Naive B cell (primary cell): ENCODE data around the gene MORN1. TPM values are rescaled to one million over a fixed set of nuclear protein-coding genes. Genes with fewer than 3 reads are reported as not detected.

Source experiments
- ATAC-seq, 2 donors: fragments of 150-1000 bp; cut with Tn5 transposase; 2 replicates each; pipeline ENCODE4 v1.10.0; 2021; ENCODE audit warnings: low read depth in 2 of 2, mild to moderate bottlenecking in 2 of 2, moderate library complexity in 2 of 2
- DNase-seq: peaks from one replicate; pipeline ENCODE4 v3.0.0; 2022
- H3K27ac Mint-ChIP-seq, 6 donors: one replicate each; pipeline ENCODE4 v1.8.0; 2020 to 2022; ENCODE audit warnings: mild to moderate bottlenecking in 6 of 6, mixed read lengths in 6 of 6, moderate library complexity in 5 of 6, inconsistent platforms in 2 of 6
- H3K27me3 Mint-ChIP-seq, 3 donors: one replicate each; pipeline ENCODE4 v1.8.0; 2021 to 2022; ENCODE audit warnings: mixed read lengths in 3 of 3, mild to moderate bottlenecking in 1 of 3
- H3K36me3 Mint-ChIP-seq, 2 donors: one replicate each; pipeline ENCODE4 v1.8.0; 2020 to 2022; ENCODE audit warnings: mixed read lengths in 2 of 2, inconsistent platforms in 1 of 2, mild to moderate bottlenecking in 1 of 2
- H3K4me1 Mint-ChIP-seq, 3 donors: one replicate each; pipeline ENCODE4 v1.8.0; 2020 to 2022; ENCODE audit warnings: mixed read lengths in 3 of 3, inconsistent platforms in 1 of 3, mild to moderate bottlenecking in 1 of 3, moderate library complexity in 1 of 3
- H3K4me3 Mint-ChIP-seq, 8 donors: one replicate each; pipeline ENCODE4 v1.8.0; 2020 to 2022; ENCODE audit warnings: mild to moderate bottlenecking in 8 of 8, mixed read lengths in 8 of 8, moderate library complexity in 8 of 8, inconsistent platforms in 2 of 8
- H3K9me3 Mint-ChIP-seq, 7 donors: one replicate each; pipeline ENCODE4 v1.8.0; 2020 to 2022; ENCODE audit warnings: mixed read lengths in 7 of 7, mild to moderate bottlenecking in 5 of 7, inconsistent platforms in 2 of 7, moderate library complexity in 1 of 7
- polyA plus RNA-seq, 6 donors: library from polyadenylated mRNA; unstranded; fragments of 300-500 nt; fragmentation: Illumina TruSeq; gene quantifications; one replicate each; pipeline ENCODE4 v1.2.3, GENCODE V29; 2021; ENCODE audit warnings: low read depth in 6 of 6

MORN1 gene
- polyA plus RNA-seq, 6 donors from 2014 or later: 0.29 to 7.1 (median 6.1) TPM

DNA sequence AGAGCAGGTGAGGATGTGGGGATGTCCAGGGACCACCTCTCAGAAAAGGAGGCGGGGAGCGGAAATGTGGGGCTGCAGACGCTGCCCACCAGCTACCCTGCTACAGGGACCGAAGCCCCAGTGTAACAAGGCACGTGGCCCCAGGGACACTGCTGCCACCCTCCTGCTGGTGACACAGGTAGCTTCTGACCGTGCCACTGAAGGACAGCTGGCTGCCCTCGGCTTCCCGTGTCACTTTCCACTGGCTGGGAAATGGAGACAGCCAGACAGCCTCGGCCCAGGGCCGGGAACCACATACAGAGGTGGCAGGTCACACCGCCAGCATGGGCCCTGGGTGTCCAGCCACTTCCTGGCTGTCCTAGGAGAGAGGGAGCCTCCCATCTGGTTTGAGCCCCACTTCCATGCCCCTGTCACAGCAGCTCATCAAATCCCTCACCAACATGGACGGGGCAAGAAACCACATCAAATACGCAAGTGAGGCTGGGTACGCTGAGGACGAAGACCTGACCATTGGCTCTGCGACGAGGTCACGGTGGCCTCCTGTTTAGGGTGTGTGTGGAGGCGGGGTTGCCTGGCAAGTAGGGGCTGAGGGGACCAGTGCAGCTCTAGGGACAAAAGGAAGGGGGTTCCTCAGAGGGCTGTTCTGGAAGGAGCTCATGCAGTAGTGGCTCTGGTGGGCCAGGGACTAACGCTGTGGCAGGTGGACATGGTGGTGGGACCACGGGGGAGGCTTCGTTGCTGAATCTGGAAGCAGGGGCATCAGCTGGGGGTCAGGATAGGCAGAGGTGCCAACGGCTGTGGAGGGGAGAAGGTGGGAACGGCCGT, 16.0 kb upstream of the MORN1 start:
- peaks cover 0 to 12% (median 9%) of the 10 kb centered on the region in 3 donors for H3K4me1 Mint-ChIP-seq
- H3K27me3 Mint-ChIP-seq: no peaks in the 10 kb centered on the region
- peak overlapping the region in 2 of 8 donors; percentile 52 to 76 for H3K4me3 Mint-ChIP-seq
- H3K27ac Mint-ChIP-seq: peak overlapping the region in 2 of 6 donors; percentile 43 to 44
- no peak for DNase-seq
- no peak for ATAC-seq
- H3K9me3 Mint-ChIP-seq: no peaks in the 10 kb centered on the region
- H3K36me3 Mint-ChIP-seq: no peaks in the 10 kb centered on the region

DNA sequence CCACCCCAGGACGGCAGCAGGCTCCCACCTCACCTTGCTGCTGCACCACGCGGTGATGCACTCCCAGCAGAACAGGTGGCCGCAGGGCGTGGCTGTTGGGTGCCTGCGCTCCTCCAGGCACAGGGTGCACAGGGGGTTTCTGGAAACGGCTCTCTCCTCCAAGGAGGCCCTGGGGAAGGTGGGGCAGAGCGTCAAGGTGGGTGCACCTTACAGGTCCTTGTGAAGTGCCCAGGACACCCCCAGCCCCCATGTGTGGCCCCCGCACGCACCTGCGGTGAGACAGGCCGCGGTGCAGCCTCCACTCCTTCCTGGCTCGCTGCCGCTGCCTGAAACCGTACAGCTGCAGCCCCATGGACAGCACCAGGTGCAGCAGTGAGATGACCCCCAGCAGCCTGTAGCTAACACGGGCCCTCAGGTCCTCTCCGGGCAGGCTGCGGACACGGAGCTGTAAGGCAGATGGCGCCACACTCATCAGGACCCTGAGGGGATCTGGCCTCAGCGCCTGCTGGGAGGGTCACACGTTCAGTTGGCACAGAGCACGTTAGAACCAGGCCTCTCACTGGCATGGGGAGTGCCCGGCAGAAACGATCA, 15.2 kb upstream of the MORN1 start:
- H3K27ac Mint-ChIP-seq: peak overlapping the region in 1 of 6 donors; percentile 62
- no peaks in the 10 kb centered on the region for H3K27me3 Mint-ChIP-seq

DNA sequence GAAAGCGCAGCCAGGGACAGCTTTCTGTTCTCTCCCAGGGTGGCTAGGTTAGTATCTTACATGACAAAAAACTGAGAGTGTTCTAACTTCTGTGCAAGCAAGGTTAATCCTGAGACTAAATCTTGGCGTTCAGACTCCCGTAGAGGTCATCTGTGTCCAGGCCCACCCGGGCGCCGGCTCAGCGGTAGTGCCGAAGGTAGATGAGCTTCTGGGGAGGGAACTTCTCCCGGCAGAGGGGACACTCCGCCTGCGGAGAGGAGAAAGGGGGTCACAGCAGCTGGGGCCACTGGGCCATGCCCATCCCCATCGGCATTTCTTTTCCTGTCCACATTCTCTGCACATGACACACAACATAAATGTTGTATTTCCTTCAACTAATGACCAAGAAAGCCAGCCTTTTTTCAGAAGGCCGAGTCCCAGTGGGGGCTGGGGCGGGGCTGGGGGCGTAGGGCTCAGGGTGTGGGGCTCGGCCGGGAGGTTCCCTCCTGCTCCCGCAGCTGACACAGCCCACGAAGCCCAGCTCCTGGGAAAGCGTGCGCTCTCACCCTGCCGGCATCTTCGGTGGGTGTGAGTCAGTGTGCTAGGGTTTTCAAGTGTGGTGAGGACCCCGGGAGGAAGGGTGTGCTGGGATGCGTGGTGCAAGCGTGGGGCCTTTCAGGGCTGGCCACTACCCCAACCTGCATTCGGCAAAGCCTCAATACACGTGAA, 14.4 kb upstream of the MORN1 start:
- no peaks in the 10 kb centered on the region for H3K27me3 Mint-ChIP-seq
- no peak for ATAC-seq
- DNase-seq: no peak
- no peaks in the 10 kb centered on the region for H3K36me3 Mint-ChIP-seq
- no peak overlapping the region for H3K4me3 Mint-ChIP-seq
- H3K27ac Mint-ChIP-seq: peak overlapping the region in 2 of 6 donors; percentile 42 to 57
- peaks cover 6 to 20% (median 9%) of the 10 kb centered on the region in 3 donors for H3K4me1 Mint-ChIP-seq
- no peaks in the 10 kb centered on the region for H3K9me3 Mint-ChIP-seq

More for the DNA sequence above, 15.2 kb upstream of the MORN1 start:
- Mint-ChIP-seq H3K9me3 (no peaks in the 10 kb centered on the region), H3K4me3 (no peak overlapping the region), H3K4me1 (peaks cover 4 to 17% (median 10%) of the 10 kb centered on the region in 3 donors), H3K36me3 (no peaks in the 10 kb centered on the region)
- no peak for DNase-seq
- no peak for ATAC-seq

DNA sequence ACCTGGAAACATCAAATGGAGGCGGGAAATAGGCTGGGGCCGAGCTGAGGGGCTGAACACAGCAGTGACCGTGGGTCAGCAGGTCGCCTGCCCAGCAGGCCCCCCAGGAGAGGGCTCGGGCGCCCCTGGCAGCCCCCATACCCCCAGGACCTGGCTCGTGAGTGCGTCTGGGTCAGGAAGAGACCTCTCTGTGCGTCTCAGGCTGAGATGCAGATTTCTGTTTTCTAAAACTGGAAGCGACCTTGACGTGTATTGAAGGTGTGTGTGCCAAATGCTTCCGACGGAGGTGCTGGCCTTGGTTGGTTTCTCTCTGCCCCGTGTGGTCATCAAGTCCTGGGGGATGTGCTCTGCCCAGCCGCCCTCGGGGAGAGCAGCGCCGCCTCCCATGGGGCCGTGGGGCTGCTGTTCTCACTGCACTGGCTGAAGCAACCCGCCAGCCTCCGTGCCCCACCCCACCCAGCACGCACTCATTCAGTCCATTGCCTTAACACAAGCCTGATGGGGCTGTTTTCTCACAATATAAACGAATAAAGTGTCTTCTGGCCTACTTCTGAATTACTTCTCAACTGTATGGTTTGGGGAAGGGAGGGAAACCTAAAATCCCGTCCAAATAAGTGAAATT, 13.6 kb upstream of the MORN1 start:
- Mint-ChIP-seq H3K36me3 (no peaks in the 10 kb centered on the region), H3K9me3 (no peaks in the 10 kb centered on the region), H3K27ac (peak overlapping the region in 1 of 6 donors; percentile 57), H3K4me1 (peaks cover 5 to 20% (median 10%) of the 10 kb centered on the region in 3 donors), H3K4me3 (no peak overlapping the region), H3K27me3 (no peaks in the 10 kb centered on the region)
- no peak for DNase-seq
- no peak for ATAC-seq

DNA sequence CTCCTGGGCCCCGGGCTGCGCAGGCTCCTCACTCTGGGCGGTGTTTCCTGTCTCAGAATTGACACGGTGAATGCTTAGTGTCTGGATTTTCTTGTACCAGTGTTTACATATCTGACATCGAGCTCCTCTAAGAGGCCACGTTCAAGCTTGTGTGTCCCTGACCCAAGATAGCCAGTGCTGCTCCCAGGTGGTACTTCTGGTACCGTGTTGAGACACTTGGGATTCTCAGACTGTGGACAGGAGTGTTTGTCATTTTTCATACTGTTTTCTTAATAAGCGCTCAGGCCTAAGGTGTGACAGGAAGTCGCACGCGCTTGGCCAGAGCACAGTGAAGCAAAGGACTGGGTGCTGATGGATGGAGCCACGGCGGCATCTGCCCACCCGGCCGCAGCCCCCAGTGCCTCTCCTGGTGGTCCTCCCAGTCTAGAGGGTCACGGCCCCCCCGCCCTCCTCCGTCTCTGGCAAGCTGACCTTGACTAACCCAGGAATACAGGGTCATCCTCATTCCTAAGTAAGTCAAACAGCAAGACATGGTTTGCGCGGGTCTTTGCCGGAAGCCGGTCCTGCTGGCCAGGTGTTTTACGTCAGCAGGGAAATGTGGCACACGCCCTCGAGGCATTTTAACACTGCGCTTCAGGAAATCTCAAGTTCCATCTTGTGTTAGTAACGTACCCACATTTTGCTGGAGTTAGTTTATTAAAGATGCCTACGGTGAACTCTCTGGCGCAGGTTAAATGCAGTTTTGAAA, 13.0 kb upstream of the MORN1 start:
- Mint-ChIP-seq H3K4me1 (peaks cover 7 to 18% (median 10%) of the 10 kb centered on the region in 3 donors), H3K27ac (peak overlapping the region in 1 of 6 donors; percentile 83), H3K4me3 (no peak overlapping the region), H3K27me3 (no peaks in the 10 kb centered on the region), H3K9me3 (no peaks in the 10 kb centered on the region), H3K36me3 (peaks cover 3% of the 10 kb centered on the region in 2 donors)
- no peak for DNase-seq
- no peak for ATAC-seq

DNA sequence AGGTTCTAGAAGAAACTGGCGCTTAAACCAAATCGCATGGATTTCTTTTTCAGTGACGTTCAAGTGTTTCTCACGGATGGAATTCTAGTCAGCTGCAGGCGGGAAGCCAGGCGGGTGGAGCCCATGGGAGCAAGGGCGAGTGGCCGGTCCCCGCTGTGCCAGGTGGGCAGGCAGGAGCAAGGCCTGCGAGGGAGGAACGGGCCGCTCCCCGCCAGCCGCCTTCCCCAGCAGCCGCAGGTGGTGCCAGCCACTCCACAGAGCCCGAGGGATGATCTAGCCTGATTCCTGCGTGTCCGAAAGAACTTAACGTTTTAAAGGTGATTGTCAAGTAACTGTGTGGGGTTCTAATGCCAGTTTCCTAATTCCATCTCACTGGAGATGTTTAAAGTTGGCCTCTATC, 11.9 kb upstream of the MORN1 start:
- Mint-ChIP-seq H3K27ac (no peak overlapping the region), H3K9me3 (no peaks in the 10 kb centered on the region), H3K27me3 (no peaks in the 10 kb centered on the region), H3K4me3 (no peak overlapping the region), H3K36me3 (peaks cover 6 to 7% of the 10 kb centered on the region in 2 donors), H3K4me1 (peaks cover 8 to 16% (median 10%) of the 10 kb centered on the region in 3 donors)
- no peak for DNase-seq
- no peak for ATAC-seq

DNA sequence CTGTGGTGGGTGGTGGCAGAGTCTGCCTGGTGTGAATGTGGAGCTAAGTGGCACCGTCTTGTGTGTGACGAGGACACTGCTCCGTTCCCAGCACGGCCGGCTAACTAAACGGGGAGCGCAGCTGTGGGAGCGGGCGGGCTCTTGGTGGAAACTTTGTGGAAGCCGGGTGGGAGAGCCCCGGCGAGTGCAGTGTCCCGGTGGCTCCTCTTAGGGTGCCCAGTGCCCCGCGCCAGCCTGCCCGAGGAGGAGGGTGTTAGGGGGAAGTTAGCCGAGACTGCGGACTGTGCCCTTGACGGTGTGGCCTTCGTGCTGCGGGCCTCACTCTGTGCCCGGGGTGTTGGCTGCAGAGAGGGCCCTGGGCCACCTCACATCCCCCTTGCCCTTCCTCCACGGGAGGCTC, 11.1 kb upstream of the MORN1 start:
- Mint-ChIP-seq H3K27ac (peak overlapping the region in 2 of 6 donors; percentile 57 to 76), H3K4me3 (peak overlapping the region in 1 of 8 donors; percentile 46), H3K36me3 (peaks cover 6 to 7% of the 10 kb centered on the region in 2 donors), H3K27me3 (no peaks in the 10 kb centered on the region), H3K9me3 (no peaks in the 10 kb centered on the region), H3K4me1 (peaks cover 8 to 16% (median 10%) of the 10 kb centered on the region in 3 donors)
- no peak for ATAC-seq
- DNase-seq: no peak

DNA sequence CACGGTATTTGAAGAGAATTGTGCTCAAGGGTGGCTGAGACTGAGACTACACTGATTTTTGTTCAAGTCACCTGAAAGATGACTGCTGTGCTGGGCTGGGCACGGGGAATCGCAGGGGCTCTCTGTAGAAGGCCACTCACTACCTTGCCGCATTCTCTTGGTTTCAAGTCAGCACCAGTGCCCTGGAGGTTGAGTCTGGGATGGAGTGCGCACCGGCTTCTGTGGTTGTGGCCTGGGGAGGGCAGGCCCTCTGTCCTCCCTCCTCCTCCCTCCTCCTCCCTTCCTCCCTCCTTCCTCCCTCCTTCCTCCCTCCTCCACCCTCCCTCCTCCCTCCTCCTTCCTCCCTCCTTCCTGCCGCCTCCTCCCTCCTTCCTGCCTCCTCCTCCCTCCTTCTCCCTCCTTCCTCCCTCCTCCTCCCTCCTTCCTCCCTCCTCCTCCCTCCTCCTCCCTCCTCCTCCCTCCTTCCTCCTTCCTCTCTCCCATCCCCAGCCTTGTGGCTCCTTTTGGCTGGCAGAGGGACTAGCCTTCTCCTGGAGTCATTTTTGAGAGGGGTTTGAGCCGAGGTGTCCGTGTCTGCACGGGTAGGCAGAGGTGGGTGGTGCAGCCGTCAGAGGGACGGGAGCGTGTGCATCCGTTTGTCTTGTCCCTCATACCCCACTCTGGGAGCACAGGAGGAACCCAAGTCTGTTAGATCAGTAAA, 9.7 kb upstream of the MORN1 start:
- Mint-ChIP-seq H3K9me3 (no peaks in the 10 kb centered on the region), H3K36me3 (peaks cover 7 to 10% of the 10 kb centered on the region in 2 donors), H3K4me3 (no peak overlapping the region), H3K4me1 (peaks cover 10 to 16% (median 14%) of the 10 kb centered on the region in 3 donors), H3K27me3 (no peaks in the 10 kb centered on the region), H3K27ac (peak overlapping the region in 1 of 6 donors; percentile 56)
- ATAC-seq (no peak), DNase-seq (no peak)

DNA sequence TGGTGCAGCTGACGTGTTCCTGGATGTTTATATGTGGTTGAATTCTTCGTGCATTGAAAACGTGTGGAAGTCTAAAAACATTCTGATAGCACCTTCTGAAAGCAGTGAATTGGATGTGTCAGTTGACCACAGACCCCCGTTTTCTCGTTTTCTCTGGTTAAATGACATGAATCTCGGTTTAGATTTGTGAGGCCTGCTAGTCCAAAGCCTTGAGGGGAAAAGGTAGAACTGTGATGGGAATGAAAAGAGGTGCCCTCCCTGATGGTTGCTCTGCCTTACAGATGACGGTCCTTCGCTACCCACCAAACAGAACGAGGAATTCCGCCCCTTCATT, 9.2 kb upstream of the MORN1 start:
- DNase-seq: no peak

DNA sequence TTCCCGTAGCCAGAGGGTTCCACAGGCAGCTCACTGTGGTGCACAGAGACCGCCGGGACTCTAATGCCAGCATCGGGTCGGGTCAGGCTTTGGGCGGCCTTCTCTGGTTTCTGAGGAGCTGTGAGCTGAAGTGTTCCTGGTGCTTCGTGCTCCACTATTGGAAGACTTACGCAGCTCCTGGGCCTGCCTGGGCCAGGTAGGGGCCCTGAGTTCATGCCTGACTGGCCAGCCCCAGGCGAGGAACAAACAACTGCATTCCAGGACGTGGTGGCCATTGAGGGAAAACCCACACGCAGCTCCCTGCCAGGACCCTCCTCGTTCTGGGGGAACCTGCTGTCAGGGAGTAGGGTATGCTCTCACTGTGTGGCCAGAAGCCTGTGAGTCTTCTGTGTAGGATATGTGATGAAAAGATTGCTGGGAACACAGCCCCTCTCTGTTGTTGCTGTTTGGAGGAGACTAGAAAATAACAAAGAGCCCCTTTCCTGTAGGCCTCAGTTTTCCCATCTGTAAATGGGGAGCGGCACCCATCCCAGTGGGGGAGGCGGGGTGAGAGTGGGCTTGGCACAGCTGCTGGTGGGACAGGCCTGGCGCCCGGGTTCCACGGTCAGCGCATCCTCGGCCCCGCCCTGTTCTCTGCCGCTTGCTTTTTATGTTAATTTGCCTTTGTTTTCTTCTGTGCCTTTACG, 8.7 kb upstream of the MORN1 start:
- Mint-ChIP-seq H3K9me3 (no peaks in the 10 kb centered on the region), H3K4me1 (peaks cover 11 to 18% (median 17%) of the 10 kb centered on the region in 3 donors), H3K27me3 (no peaks in the 10 kb centered on the region), H3K27ac (peak overlapping the region in 1 of 6 donors; percentile 94), H3K4me3 (no peak overlapping the region), H3K36me3 (peaks cover 7 to 10% of the 10 kb centered on the region in 2 donors)
- DNase-seq: no peak
- no peak for ATAC-seq

More for the DNA sequence above, 9.2 kb upstream of the MORN1 start:
- Mint-ChIP-seq H3K4me3 (no peak overlapping the region), H3K9me3 (no peaks in the 10 kb centered on the region), H3K27ac (no peak overlapping the region), H3K4me1 (peaks cover 10 to 16% (median 14%) of the 10 kb centered on the region in 3 donors), H3K36me3 (peaks cover 7 to 10% of the 10 kb centered on the region in 2 donors), H3K27me3 (no peaks in the 10 kb centered on the region)
- ATAC-seq: no peak

DNA sequence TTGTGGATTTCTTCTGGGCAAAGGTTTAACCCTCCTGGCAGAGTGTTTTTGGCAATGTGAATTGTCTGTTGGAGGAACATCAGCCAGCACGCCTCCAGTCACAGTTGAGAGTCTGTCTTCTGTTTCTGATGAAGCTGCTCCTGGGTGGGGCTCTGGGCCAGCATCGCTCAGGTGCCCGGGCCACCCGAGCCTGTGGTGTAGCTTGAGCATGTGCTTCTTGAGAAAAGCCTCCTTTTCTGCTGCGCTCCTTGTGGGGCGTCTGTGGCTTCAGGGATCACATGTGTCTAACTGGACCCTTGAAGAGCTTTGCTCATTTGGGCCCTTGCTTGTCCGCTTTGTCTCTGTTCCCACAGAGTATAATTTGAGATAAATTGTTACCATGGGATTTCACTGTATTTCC, 7.5 kb upstream of the MORN1 start:
- Mint-ChIP-seq H3K36me3 (peaks cover 7 to 10% of the 10 kb centered on the region in 2 donors), H3K9me3 (no peaks in the 10 kb centered on the region), H3K27ac (peak overlapping the region in 2 of 6 donors; percentile 29 to 67), H3K4me1 (peaks cover 21 to 29% (median 27%) of the 10 kb centered on the region in 3 donors), H3K27me3 (no peaks in the 10 kb centered on the region), H3K4me3 (no peak overlapping the region)
- no peak for ATAC-seq
- DNase-seq: no peak
